ENCODE data around the gene TFIP11. TPM values are rescaled to one million over a fixed set of nuclear protein-coding genes. Genes with fewer than 3 reads are reported as not detected.

The TFIP11 gene
- total RNA-seq, 1 donor from 2014 or later = 30.3 TPM

GRCh38 chr22:26460202-26460601, 52.1 kb downstream of the TFIP11 start:
- no peaks in the 10 kb centered on the region for H3K9me3 ChIP-seq (ENCODE audit: control insufficient read depth in 3 of 3, low read length in 3 of 3)
- no peak overlapping the region for H3K4me3 ChIP-seq (ENCODE audit: low read length in 3 of 3)
- peaks cover 44 to 63% (median 59%) of the 10 kb centered on the region in 3 donors for H3K36me3 ChIP-seq (ENCODE audit: control insufficient read depth in 3 of 3, insufficient read depth in 3 of 3, low read length in 3 of 3)
- no peaks in the 10 kb centered on the region for H3K27me3 ChIP-seq (ENCODE audit: control insufficient read depth in 3 of 3, insufficient read depth in 3 of 3, low read length in 3 of 3)
- H3K4me1 ChIP-seq (ENCODE audit: control insufficient read depth in 3 of 3, insufficient read depth in 3 of 3, low read length in 3 of 3) = peaks cover 0 to 7% (median 6%) of the 10 kb centered on the region in 3 donors
- no peak overlapping the region for H3K27ac ChIP-seq (ENCODE audit: low read depth, low read length)
- H3K9ac ChIP-seq (ENCODE audit: low read depth in 1 of 3, low read length in 3 of 3) = no peak overlapping the region

DNA sequence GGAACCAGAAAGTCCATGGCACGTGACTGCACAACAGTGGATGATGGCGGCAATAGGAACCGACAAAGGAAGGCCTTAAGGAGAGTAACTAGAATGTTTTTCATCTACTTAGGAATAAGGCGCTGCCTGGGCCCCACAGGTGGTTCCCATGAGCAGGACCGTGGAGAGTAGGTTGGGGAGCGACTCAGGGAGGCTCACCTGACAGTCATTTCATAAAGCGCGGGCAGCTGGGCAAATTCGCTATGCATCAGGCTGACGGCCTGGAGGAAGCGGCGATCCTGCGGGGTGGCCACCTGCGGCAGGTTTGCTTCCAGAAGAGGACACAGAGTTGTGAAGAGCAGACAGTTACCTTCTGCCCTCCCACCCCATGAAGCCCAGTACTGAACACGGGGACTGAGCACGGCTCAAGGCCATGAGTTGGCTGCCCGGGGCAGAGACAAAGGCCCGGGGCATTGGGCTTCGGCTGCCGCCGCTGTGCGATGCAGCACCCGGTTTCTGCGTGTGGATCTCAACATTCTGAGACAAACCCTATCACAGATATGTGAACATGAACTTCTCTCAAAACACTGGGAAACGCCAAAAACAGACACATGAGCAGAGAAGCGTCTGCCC, 54.5 kb downstream of the TFIP11 start:
- H3K9ac ChIP-seq (ENCODE audit: low read depth in 1 of 3, low read length in 3 of 3) = no peak overlapping the region
- H3K4me1 ChIP-seq (ENCODE audit: control insufficient read depth in 3 of 3, insufficient read depth in 3 of 3, low read length in 3 of 3) = peaks cover 3 to 15% (median 5%) of the 10 kb centered on the region in 3 donors
- H3K36me3 ChIP-seq (ENCODE audit: control insufficient read depth in 3 of 3, insufficient read depth in 3 of 3, low read length in 3 of 3) = peaks cover 30 to 49% (median 46%) of the 10 kb centered on the region in 3 donors
- no peaks in the 10 kb centered on the region for H3K27me3 ChIP-seq (ENCODE audit: control insufficient read depth in 3 of 3, insufficient read depth in 3 of 3, low read length in 3 of 3)
- no peak overlapping the region for H3K4me3 ChIP-seq (ENCODE audit: low read length in 3 of 3)
- no peak overlapping the region for H3K27ac ChIP-seq (ENCODE audit: low read depth, low read length)
- H3K9me3 ChIP-seq (ENCODE audit: control insufficient read depth in 3 of 3, low read length in 3 of 3) = no peaks in the 10 kb centered on the region

GRCh38 chr22:26453812-26454500, 58.3 kb downstream of the TFIP11 start:
- H3K36me3 ChIP-seq (ENCODE audit: control insufficient read depth in 3 of 3, insufficient read depth in 3 of 3, low read length in 3 of 3) = peaks cover 43 to 59% (median 52%) of the 10 kb centered on the region in 3 donors
- no peak overlapping the region for H3K4me3 ChIP-seq (ENCODE audit: low read length in 3 of 3)
- H3K27ac ChIP-seq (ENCODE audit: low read depth, low read length) = no peak overlapping the region
- no peaks in the 10 kb centered on the region for H3K27me3 ChIP-seq (ENCODE audit: control insufficient read depth in 3 of 3, insufficient read depth in 3 of 3, low read length in 3 of 3)
- peaks cover 0 to 8% (median 5%) of the 10 kb centered on the region in 3 donors for H3K4me1 ChIP-seq (ENCODE audit: control insufficient read depth in 3 of 3, insufficient read depth in 3 of 3, low read length in 3 of 3)
- H3K9ac ChIP-seq (ENCODE audit: low read depth in 1 of 3, low read length in 3 of 3) = peak overlapping the region in 1 of 3 donors; percentile 50
- H3K9me3 ChIP-seq (ENCODE audit: control insufficient read depth in 3 of 3, low read length in 3 of 3) = no peaks in the 10 kb centered on the region

DNA sequence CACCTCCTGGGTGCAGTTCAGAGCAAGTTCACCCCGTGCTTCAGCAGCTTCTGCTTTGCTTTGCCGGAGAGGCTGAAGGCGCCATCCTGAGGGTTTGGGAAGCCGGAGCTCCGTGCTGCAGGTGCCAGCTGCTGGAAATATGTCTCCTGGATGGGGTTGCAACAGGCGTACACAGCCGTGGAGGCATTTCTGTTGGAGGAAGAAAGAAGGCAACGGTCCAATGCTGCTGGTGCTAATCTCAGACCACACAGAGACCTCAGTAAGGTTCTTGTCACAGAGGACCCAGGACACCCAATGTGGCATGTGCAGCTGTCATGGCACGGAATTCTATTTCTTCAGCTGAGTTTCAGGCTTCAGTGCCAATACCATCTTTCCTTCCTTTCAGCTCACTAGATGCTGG, 59.1 kb downstream of the TFIP11 start:
- no peak overlapping the region for H3K27ac ChIP-seq (ENCODE audit: low read depth, low read length)
- no peaks in the 10 kb centered on the region for H3K27me3 ChIP-seq (ENCODE audit: control insufficient read depth in 3 of 3, insufficient read depth in 3 of 3, low read length in 3 of 3)
- no peak overlapping the region for H3K4me3 ChIP-seq (ENCODE audit: low read length in 3 of 3)
- H3K4me1 ChIP-seq (ENCODE audit: control insufficient read depth in 3 of 3, insufficient read depth in 3 of 3, low read length in 3 of 3) = peaks cover 0 to 8% (median 5%) of the 10 kb centered on the region in 3 donors
- peak overlapping the region in 1 of 3 donors; percentile 33 for H3K9ac ChIP-seq (ENCODE audit: low read depth in 1 of 3, low read length in 3 of 3)
- H3K36me3 ChIP-seq (ENCODE audit: control insufficient read depth in 3 of 3, insufficient read depth in 3 of 3, low read length in 3 of 3) = peaks cover 39 to 56% (median 47%) of the 10 kb centered on the region in 3 donors
- no peaks in the 10 kb centered on the region for H3K9me3 ChIP-seq (ENCODE audit: control insufficient read depth in 3 of 3, low read length in 3 of 3)

DNA sequence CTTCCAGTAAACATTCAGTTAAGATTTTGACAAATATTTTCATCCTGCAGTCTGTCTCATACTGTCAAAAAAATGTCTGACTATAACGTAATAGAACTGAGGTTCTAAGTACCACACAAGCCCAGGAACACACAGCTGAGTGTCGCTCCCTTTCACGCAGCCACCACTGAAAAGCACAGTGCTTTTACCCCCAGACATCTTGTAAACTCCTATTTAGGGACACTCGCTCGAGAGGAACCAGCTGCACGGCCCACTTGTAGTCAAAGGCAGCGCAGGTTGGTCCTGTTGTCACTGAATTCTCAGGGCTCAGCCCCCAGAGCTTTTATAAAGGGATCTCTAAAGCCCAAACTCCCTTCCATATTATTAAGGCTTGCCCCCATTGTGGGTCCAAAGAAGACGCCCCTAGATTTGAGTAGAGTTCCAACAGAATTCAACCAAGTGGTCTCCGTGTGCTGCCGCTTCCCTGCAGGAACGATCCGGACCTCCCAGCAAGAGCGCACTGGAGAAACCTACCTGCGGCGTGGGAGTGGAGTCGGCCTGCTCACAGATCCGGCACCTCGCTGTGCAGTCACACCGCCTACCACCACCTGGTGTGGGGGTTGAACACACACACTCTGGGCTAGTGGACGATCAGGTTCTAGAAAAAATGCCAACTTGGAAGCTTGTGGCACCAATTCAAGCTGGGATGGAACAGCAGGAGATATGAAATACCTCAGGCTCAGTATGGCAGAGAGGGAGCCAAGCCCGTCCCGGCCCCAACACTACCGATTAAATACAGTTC, 59.8 kb downstream of the TFIP11 start:
- H3K27ac ChIP-seq (ENCODE audit: low read depth, low read length) = no peak overlapping the region
- H3K36me3 ChIP-seq (ENCODE audit: control insufficient read depth in 3 of 3, insufficient read depth in 3 of 3, low read length in 3 of 3) = peaks cover 31 to 48% (median 39%) of the 10 kb centered on the region in 3 donors
- H3K4me3 ChIP-seq (ENCODE audit: low read length in 3 of 3) = no peak overlapping the region
- H3K9ac ChIP-seq (ENCODE audit: low read depth in 1 of 3, low read length in 3 of 3) = no peak overlapping the region
- no peaks in the 10 kb centered on the region for H3K27me3 ChIP-seq (ENCODE audit: control insufficient read depth in 3 of 3, insufficient read depth in 3 of 3, low read length in 3 of 3)
- H3K4me1 ChIP-seq (ENCODE audit: control insufficient read depth in 3 of 3, insufficient read depth in 3 of 3, low read length in 3 of 3) = peaks cover 0 to 8% (median 5%) of the 10 kb centered on the region in 3 donors
- no peaks in the 10 kb centered on the region for H3K9me3 ChIP-seq (ENCODE audit: control insufficient read depth in 3 of 3, low read length in 3 of 3)

DNA sequence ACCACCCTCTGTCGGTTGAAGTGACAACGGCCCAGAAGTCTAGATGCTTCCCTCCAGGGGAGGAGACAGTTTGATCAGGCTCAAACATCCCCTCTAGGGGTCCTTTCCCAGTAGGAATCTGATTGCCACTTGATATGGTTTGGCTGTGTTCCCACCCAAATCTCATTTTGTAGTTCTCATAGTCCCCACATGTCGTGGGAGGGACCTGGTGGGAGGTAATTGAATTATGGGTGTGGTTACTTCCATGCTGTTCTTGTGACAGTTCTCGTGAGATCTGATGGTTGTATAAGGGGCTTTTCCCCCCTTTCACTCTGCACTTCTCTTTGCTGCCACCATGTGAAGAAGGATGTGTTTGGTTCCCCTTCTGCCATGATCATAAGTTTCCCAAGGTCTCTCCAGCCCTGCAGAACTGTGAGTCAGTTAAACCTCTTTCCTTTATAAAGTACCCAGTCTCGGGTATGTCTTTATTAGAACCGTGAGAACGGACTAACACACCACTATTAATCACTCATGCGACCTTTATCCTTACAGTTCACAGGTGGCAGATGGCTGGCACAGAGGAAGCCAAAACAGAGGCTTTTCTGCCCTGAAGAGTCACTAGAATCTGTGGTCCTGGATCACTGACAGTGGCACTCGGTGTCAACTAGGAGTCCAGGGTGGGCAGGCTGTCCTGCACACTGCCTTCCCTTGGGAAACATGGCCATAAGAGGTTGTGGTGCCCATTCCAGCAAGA, 61.7 kb downstream of the TFIP11 start:
- H3K9ac ChIP-seq (ENCODE audit: low read depth in 1 of 3, low read length in 3 of 3) = no peak overlapping the region
- peaks cover 5 to 15% (median 7%) of the 10 kb centered on the region in 3 donors for H3K4me1 ChIP-seq (ENCODE audit: control insufficient read depth in 3 of 3, insufficient read depth in 3 of 3, low read length in 3 of 3)
- no peak overlapping the region for H3K4me3 ChIP-seq (ENCODE audit: low read length in 3 of 3)

DNA sequence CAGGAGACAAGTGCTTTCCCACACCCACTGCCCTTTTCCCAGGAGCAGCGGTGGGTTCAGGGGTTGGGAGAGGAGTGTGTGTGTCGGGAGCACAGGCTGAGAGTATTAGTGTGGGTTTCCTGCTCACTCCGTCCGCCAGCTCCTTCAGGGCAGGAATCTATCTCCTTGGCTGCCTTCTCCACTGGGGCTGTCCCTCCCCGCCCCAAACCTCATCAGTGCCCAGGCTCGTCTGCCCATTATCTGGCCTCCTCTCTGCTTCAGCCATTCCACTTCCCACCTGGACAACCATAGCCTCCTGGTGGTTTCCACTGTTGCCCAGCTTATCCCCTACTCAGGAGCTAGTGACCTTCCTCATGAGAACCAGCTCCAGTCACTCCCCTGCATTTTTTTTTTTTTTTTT, 63.3 kb downstream of the TFIP11 start:
- H3K27me3 ChIP-seq (ENCODE audit: control insufficient read depth in 3 of 3, insufficient read depth in 3 of 3, low read length in 3 of 3) = no peaks in the 10 kb centered on the region
- H3K4me1 ChIP-seq (ENCODE audit: control insufficient read depth in 3 of 3, insufficient read depth in 3 of 3, low read length in 3 of 3) = peaks cover 5 to 15% (median 7%) of the 10 kb centered on the region in 3 donors
- no peak overlapping the region for H3K4me3 ChIP-seq (ENCODE audit: low read length in 3 of 3)
- peaks cover 27 to 35% (median 28%) of the 10 kb centered on the region in 3 donors for H3K36me3 ChIP-seq (ENCODE audit: control insufficient read depth in 3 of 3, insufficient read depth in 3 of 3, low read length in 3 of 3)
- H3K27ac ChIP-seq (ENCODE audit: low read depth, low read length) = no peak overlapping the region
- no peaks in the 10 kb centered on the region for H3K9me3 ChIP-seq (ENCODE audit: control insufficient read depth in 3 of 3, low read length in 3 of 3)
- H3K9ac ChIP-seq (ENCODE audit: low read depth in 1 of 3, low read length in 3 of 3) = no peak overlapping the region

More for the DNA sequence above, 61.7 kb downstream of the TFIP11 start:
- Histone ChIP-seq H3K27ac (ENCODE audit: low read depth, low read length) (no peak overlapping the region), H3K36me3 (ENCODE audit: control insufficient read depth in 3 of 3, insufficient read depth in 3 of 3, low read length in 3 of 3) (peaks cover 27 to 39% (median 31%) of the 10 kb centered on the region in 3 donors), H3K9me3 (ENCODE audit: control insufficient read depth in 3 of 3, low read length in 3 of 3) (no peaks in the 10 kb centered on the region), H3K27me3 (ENCODE audit: control insufficient read depth in 3 of 3, insufficient read depth in 3 of 3, low read length in 3 of 3) (no peaks in the 10 kb centered on the region)

- Histone ChIP-seq H3K27me3 (ENCODE audit: control insufficient read depth in 3 of 3, insufficient read depth in 3 of 3, low read length in 3 of 3) (no peaks in the 10 kb centered on the region), H3K4me1 (ENCODE audit: control insufficient read depth in 3 of 3, insufficient read depth in 3 of 3, low read length in 3 of 3) (peaks cover 4 to 10% (median 7%) of the 10 kb centered on the region in 3 donors), H3K4me3 (ENCODE audit: low read length in 3 of 3) (no peak overlapping the region), H3K9me3 (ENCODE audit: control insufficient read depth in 3 of 3, low read length in 3 of 3) (no peaks in the 10 kb centered on the region), H3K27ac (ENCODE audit: low read depth, low read length) (no peak overlapping the region), H3K36me3 (ENCODE audit: control insufficient read depth in 3 of 3, insufficient read depth in 3 of 3, low read length in 3 of 3) (peaks cover 22 to 29% (median 25%) of the 10 kb centered on the region in 3 donors), H3K9ac (ENCODE audit: low read depth in 1 of 3, low read length in 3 of 3) (no peak overlapping the region)
Observed at GRCh38 chr22:26448334-26448733, 63.9 kb downstream of the TFIP11 start.

- Histone ChIP-seq H3K27me3 (ENCODE audit: control insufficient read depth in 3 of 3, insufficient read depth in 3 of 3, low read length in 3 of 3) (no peaks in the 10 kb centered on the region), H3K4me1 (ENCODE audit: control insufficient read depth in 3 of 3, insufficient read depth in 3 of 3, low read length in 3 of 3) (peaks cover 0 to 7% (median 7%) of the 10 kb centered on the region in 3 donors), H3K9ac (ENCODE audit: low read depth in 1 of 3, low read length in 3 of 3) (no peak overlapping the region), H3K27ac (ENCODE audit: low read depth, low read length) (no peak overlapping the region), H3K36me3 (ENCODE audit: control insufficient read depth in 3 of 3, insufficient read depth in 3 of 3, low read length in 3 of 3) (peaks cover 17 to 24% (median 24%) of the 10 kb centered on the region in 3 donors), H3K4me3 (ENCODE audit: low read length in 3 of 3) (no peak overlapping the region), H3K9me3 (ENCODE audit: control insufficient read depth in 3 of 3, low read length in 3 of 3) (no peaks in the 10 kb centered on the region)
Observed at GRCh38 chr22:26447584-26448329, 64.5 kb downstream of the TFIP11 start.
